Aorta (tissue), 5 donors: ENCODE measurements around the gene ARRB2. TPM values are rescaled to one million over a fixed set of nuclear protein-coding genes. Genes with fewer than 3 reads are reported as not detected.

Source experiments
- ATAC-seq: fragments of 200-7000 bp; cut with Tn5 transposase; one replicate; pipeline ENCODE4 v1.9.1; 2022; ENCODE audit warnings: moderate library complexity; ENCODE audit not compliant: low FRiP score
- DNase-seq, 2 donors: peaks; one replicate each; pipeline ENCODE4 v3.0.0-alpha.2; 2020
- H3K27ac ChIP-seq, 2 donors: one replicate each; pipeline ENCODE4 v1.5.1; 2013; ENCODE audit warnings: low read length in 2 of 2, mild to moderate bottlenecking in 2 of 2, moderate library complexity in 2 of 2, control low read depth in 1 of 2, inconsistent platforms in 1 of 2, low read depth in 1 of 2
- H3K27me3 ChIP-seq, 2 donors: one replicate each; pipeline ENCODE4 v1.6.1; 2013; ENCODE audit warnings: control low read depth in 1 of 2, low read length in 1 of 2, mild to moderate bottlenecking in 1 of 2, moderate library complexity in 1 of 2; ENCODE audit not compliant: insufficient read depth in 2 of 2, control insufficient read depth in 1 of 2
- H3K36me3 ChIP-seq, 2 donors: one replicate each; pipeline ENCODE4 v1.6.1; 2013; ENCODE audit warnings: control low read depth in 1 of 2, low read length in 1 of 2, mild to moderate bottlenecking in 1 of 2; ENCODE audit not compliant: insufficient read depth in 2 of 2, control insufficient read depth in 1 of 2
- H3K4me1 ChIP-seq, 2 donors: one replicate each; pipeline ENCODE4 v1.6.1; 2013; ENCODE audit warnings: low read length in 2 of 2, control low read depth in 1 of 2, mild to moderate bottlenecking in 1 of 2, moderate library complexity in 1 of 2; ENCODE audit not compliant: insufficient read depth in 2 of 2, control insufficient read depth in 1 of 2
- H3K4me3 ChIP-seq, 2 donors: one replicate each; pipeline ENCODE4 v1.5.1; 2013; ENCODE audit warnings: low read length in 2 of 2, control low read depth in 1 of 2, mild to moderate bottlenecking in 1 of 2
- H3K9me3 ChIP-seq: one replicate; pipeline ENCODE4 v1.6.1; 2013; ENCODE audit warnings: mild to moderate bottlenecking, low read length; ENCODE audit not compliant: control insufficient read depth
- WGBS, 2 donors: extraction: QIAGEN DNeasy Blood & Tissue Kit; methylation state at CpG; one replicate each; pipeline ENCODE4 v1.1.7; 2013; 5-methylcytosine and 5-hydroxymethylcytosine counted together
- intact Hi-C, 2 donors: fragments of 100-400 bp; cut with DNase I; formaldehyde crosslinking; loops; one replicate each; pipeline versions ENCODE4 v1.14.2 to v1.15.0; 2022
- polyA plus RNA-seq, 2 donors: library from polyadenylated mRNA; stranded (reverse); fragments of 200-250 nt; gene quantifications; one replicate each; pipeline ENCODE4 v1.2.3, GENCODE V29; 2013
- total RNA-seq, 2 donors: library from RNA; stranded (reverse); fragmentation: NEBNext Ultra II Directional; extraction: Animal tissue kit (Norgen Biotek cat#: 25700); gene quantifications; one replicate each; pipeline ENCODE4 v1.2.1, GENCODE V29; 2021
- donor health status: healthy with polysubstance abuse.
- donor health status: Bipolar disorder and iron deficiency.
- donor health status: DM: no; HTN: no; CAD: no.
- donor health status: DM: no; HTN: no; CAD: no.
- donor health status: DM: yes; HTN: yes; CAD: no.

ARRB2 gene
- total and polyA plus RNA-seq, 4 donors: 23.2 to 119 (median 63.5) TPM

DNA sequence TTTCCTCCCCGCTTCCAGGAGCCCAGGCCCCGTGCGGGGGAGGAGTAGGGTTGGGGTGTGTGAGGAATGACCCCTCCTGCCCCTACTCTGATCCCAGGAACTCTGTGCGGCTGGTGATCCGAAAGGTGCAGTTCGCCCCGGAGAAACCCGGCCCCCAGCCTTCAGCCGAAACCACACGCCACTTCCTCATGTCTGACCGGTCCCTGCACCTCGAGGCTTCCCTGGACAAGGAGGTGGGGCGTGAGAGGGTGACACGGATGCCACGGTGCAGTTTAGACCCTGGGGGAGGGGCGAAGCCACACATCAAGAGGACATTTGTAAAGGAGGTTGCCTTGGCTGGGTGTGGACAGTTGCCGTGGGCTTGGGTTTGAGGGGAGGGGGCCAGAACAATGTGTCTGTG lies 7.4 kb downstream of the ARRB2 start:
- Histone ChIP-seq H3K4me3 (no peak overlapping the region), H3K27me3 (no peaks in the 10 kb centered on the region), H3K4me1 (no peaks in the 10 kb centered on the region), H3K27ac (no peak overlapping the region), H3K9me3 (no peaks in the 10 kb centered on the region), H3K36me3 (no peaks in the 10 kb centered on the region)
- intact Hi-C loops: no loop called here
- 90 to 91% methylated on average over 17 of the region's 17 CpGs for WGBS, 2 donors
- ATAC-seq (no peak), DNase-seq (peak in 1 of 2 donors; percentile 73)

GRCh38 chr17:4718276-4718675 lies 7.8 kb downstream of the ARRB2 start:
- DNase-seq: peak in 1 of 2 donors; percentile 52
- no peaks in the 10 kb centered on the region for H3K4me1 ChIP-seq
- no peaks in the 10 kb centered on the region for H3K27me3 ChIP-seq
- intact Hi-C loops: no loop called here
- H3K36me3 ChIP-seq: no peaks in the 10 kb centered on the region
- H3K9me3 ChIP-seq: no peaks in the 10 kb centered on the region
- no peak overlapping the region for H3K27ac ChIP-seq
- no peak overlapping the region for H3K4me3 ChIP-seq
- no peak for ATAC-seq
- 96 to 97% methylated on average over 13 of the region's 13 CpGs for WGBS, 2 donors

GRCh38 chr17:4719146-4719545 lies 8.7 kb downstream of the ARRB2 start:
- Histone ChIP-seq H3K4me3 (no peak overlapping the region), H3K36me3 (no peaks in the 10 kb centered on the region), H3K27ac (no peak overlapping the region), H3K4me1 (no peaks in the 10 kb centered on the region), H3K27me3 (no peaks in the 10 kb centered on the region), H3K9me3 (no peaks in the 10 kb centered on the region)
- WGBS, 2 donors: 84 to 85% methylated on average over 10 of the region's 10 CpGs
- intact Hi-C loops: no loop called here
- ATAC-seq (no peak), DNase-seq (peak in 1 of 2 donors; percentile 67)

- H3K27ac ChIP-seq: no peak overlapping the region
- WGBS, 2 donors: 69 to 70% methylated on average over 15 of the region's 15 CpGs
- no peaks in the 10 kb centered on the region for H3K27me3 ChIP-seq
- no peaks in the 10 kb centered on the region for H3K36me3 ChIP-seq
- DNase-seq (peak in 1 of 2 donors; percentile 61), ATAC-seq (no peak)
- no peaks in the 10 kb centered on the region for H3K4me1 ChIP-seq
- intact Hi-C loops: no loop called here
- no peaks in the 10 kb centered on the region for H3K9me3 ChIP-seq
- H3K4me3 ChIP-seq: no peak overlapping the region
These were observed 9.3 kb downstream of the ARRB2 start for GRCh38 chr17:4719684-4720221.

GRCh38 chr17:4720787-4721186 lies 10.4 kb downstream of the ARRB2 start:
- intact Hi-C loops: no loop called here
- H3K4me3 ChIP-seq: no peak overlapping the region
- DNase-seq (peak in 1 of 2 donors; percentile 28), ATAC-seq (no peak)
- no peaks in the 10 kb centered on the region for H3K36me3 ChIP-seq
- WGBS, 2 donors: 90 to 94% methylated on average over 7 of the region's 7 CpGs
- no peaks in the 10 kb centered on the region for H3K9me3 ChIP-seq
- no peaks in the 10 kb centered on the region for H3K4me1 ChIP-seq
- H3K27ac ChIP-seq: no peak overlapping the region
- no peaks in the 10 kb centered on the region for H3K27me3 ChIP-seq

DNA sequence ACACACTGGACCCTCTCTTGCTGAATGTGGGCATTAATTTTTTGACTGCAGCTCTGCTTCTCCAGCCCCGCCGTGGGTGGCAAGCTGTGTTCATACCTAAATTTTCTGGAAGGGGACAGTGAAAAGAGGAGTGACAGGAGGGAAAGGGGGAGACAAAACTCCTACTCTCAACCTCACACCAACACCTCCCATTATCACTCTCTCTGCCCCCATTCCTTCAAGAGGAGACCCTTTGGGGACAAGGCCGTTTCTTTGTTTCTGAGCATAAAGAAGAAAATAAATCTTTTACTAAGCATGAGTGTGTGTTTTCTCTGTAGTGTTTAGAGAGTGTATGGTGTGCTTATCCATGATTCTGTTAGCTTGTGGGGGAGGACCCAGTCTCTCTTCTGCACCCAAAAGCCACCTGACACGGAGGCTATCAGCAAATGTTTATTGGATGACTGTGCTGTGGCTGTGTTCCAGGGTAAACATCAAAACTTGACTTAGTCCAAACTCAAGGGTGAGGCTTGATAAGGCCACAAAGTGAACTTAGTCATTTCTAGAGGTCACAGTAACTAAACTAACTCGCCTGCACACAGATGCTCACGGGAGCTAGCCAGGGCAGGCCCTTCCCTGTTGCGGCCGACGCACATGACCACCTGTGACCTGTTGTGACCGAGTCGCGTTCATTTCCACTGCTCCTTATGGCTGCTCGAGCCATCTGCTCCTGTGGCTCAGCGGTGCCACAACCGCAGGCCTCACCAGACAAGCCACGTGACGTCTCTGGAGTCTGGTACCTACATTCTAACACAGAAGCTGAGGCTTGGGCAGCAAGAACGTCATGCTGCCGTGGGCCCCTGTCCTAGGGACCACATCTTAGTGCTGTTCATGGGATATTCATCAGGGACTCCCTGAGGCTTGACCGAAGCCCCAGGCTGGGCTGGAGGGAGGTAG lies 11.0 kb downstream of the ARRB2 start:
- no peak overlapping the region for H3K4me3 ChIP-seq
- H3K36me3 ChIP-seq: no peaks in the 10 kb centered on the region
- ATAC-seq (no peak), DNase-seq (peak in 1 of 2 donors; percentile 60)
- 49 to 50% methylated on average over 20 of the region's 20 CpGs for WGBS, 2 donors
- H3K9me3 ChIP-seq: no peaks in the 10 kb centered on the region
- H3K27me3 ChIP-seq: no peaks in the 10 kb centered on the region
- intact Hi-C loops: no loop called here
- no peak overlapping the region for H3K27ac ChIP-seq
- no peaks in the 10 kb centered on the region for H3K4me1 ChIP-seq

- no peaks in the 10 kb centered on the region for H3K9me3 ChIP-seq
- WGBS, 2 donors: 89 to 95% methylated on average over 16 of the region's 16 CpGs
- intact Hi-C loops: no loop called here
- no peaks in the 10 kb centered on the region for H3K36me3 ChIP-seq
- no peak overlapping the region for H3K27ac ChIP-seq
- no peak for DNase-seq
- H3K4me1 ChIP-seq: no peaks in the 10 kb centered on the region
- ATAC-seq: no peak
- no peaks in the 10 kb centered on the region for H3K27me3 ChIP-seq
- no peak overlapping the region for H3K4me3 ChIP-seq
These were observed 12.3 kb downstream of the ARRB2 start for GRCh38 chr17:4722678-4723240.

DNA sequence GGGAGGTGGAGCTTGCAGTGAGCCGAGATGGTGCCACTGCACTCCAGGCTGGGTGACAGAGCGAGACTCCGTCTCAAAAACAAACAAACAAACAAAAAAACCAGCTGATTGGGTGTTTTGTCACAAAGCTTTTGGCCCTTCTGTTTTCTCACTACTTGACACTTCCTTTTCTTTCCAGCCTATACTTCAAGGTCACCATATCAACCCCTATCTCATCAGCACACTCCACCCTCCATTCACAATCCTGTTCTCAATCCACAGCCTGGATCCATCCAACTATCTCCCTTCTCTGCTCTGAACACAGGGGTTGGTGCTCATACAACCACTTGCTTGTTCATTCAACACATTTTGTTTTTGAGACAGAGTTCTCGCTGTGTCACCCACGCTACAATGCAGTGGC lies 14.2 kb downstream of the ARRB2 start:
- Histone ChIP-seq H3K4me3 (no peak overlapping the region), H3K27me3 (no peaks in the 10 kb centered on the region), H3K4me1 (no peaks in the 10 kb centered on the region), H3K27ac (no peak overlapping the region), H3K36me3 (no peaks in the 10 kb centered on the region), H3K9me3 (no peaks in the 10 kb centered on the region)
- intact Hi-C loops: no loop called here
- WGBS, 2 donors: 72 to 73% methylated on average over 5 of the region's 5 CpGs
- ATAC-seq (no peak), DNase-seq (no peak)
